SIG-M5 treated with dmso at 0.1 percent for 504 hours (cell line): ENCODE measurements around the gene ICE1.
"Not testable (repeated sequence)": the region's sequence is repeated elsewhere in the genome, so short reads cannot be mapped to it uniquely, and the experiment has no call there.

Source experiments
- DNase-seq: peaks from one replicate; lab custom pipeline; 2025; ENCODE audit not compliant: unreplicated experiment; lab: John Stamatoyannopoulos, UW

Gene ICE1

DNA sequence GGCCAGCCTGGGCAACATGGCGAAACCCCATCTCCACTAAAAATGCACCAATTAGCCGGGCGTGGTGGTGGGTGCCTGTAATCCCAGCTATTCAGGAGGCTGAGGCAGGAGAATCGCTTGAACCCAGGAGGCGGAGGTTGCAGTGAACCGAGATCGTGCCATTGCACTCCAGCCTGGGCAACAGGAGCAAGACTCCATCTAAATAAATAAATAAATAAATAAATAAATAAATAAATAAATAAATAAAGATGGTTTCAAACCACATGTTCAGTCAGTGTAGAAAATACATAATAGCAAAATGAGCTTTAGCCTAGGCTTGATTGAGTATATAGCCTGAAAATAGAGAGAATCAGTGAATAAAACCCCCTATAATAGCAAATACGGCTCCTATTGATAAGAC, 27.4 kb upstream of the ICE1 start:
- DNase-seq: not testable (repeated sequence)

DNA sequence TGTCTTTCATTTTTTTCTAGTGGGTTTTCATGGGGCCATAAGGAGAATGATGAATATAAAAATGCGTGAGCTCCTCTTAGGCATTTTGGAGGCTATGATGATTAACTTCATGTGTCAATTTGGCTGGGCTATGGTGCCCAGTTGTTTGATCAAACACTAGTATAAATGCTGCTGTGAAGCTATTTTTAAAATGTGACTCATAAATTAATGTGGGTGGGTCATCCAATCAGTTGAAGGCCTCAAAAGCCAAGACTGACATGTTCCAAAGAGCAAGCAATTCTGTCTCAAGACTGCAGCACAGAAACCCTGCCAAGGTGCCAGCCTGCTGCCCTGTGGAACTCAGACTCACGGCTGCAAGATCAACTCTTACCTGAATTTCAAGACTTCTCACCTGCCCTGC, 24.4 kb upstream of the ICE1 start:
- DNase-seq: no peak

DNA sequence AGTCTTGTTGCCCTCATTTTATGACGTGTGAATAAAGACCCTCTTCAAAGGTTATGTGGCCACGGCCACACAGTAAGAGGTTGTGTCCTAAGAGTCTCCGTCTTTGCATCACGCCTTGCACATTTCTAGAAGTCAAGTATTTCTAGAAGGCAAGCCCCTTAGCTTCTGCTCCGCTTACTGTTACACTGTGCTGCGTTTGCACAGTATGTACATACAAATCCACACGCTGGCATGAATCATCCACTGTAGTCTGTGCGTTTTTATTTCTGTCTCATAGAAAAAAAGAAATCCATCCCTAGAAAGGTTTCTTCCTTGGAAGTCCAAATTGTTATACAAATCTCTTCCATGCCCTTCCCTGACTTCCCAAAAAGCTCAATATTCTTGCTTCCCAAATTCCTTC, 21.4 kb upstream of the ICE1 start:
- no peak for DNase-seq

- DNase-seq: no peak
These were observed 18.7 kb upstream of the ICE1 start for GRCh38 chr5:5403741-5404140.

- no peak for DNase-seq
These were observed 18.1 kb upstream of the ICE1 start for GRCh38 chr5:5404381-5404780.

GRCh38 chr5:5405441-5405840, 17.0 kb upstream of the ICE1 start:
- no peak for DNase-seq

DNA sequence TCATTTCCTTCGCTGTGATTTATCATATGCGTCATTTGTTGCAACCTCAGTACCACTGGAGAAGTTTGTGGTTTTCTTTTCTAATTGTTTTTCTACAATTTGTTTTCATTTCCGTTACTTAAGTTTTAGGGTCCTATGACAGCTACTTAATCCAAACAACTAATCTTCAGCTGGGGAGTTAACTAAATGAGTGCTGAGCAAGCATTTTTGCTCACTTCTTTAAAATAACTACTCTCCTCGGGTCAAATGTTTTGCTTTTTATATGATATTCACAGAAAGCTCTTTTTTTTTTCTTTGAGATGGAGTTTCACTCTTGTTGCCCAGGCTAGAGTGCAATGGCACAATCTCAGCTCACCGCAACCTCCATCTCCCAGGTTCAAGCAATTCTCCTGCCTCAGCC, 14.6 kb upstream of the ICE1 start:
- DNase-seq: no peak

DNA sequence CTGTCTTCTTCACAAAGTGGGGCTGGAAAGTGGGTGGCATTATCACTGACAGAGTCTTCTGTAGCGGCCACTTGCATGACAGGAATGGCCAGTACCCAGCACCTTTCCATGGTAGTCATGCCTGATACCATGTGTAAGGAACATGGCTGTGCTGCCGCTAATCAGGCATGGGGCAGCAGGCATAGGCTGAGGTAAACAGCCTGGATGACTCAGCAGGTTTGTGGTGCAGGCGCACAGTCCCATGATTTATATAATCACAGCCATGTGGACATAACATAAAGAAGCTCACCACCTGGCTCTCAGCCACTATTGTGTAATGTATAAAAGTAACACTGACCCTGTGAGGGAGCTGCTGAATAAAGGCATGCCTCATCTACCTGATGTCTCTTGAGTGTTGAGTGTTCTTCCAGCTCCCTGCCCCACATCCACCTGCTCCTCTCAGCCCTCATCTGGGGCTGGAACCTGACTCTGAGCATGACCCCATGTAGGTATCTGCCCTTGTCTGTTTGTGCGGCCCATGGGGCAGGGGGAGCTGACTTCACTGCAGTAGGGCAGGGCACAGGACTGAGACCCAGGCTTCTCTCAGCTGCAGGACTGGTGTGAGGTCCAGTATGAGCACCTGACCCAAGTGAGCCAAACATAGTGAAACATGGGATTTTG, 13.2 kb upstream of the ICE1 start:
- no peak for DNase-seq

DNA sequence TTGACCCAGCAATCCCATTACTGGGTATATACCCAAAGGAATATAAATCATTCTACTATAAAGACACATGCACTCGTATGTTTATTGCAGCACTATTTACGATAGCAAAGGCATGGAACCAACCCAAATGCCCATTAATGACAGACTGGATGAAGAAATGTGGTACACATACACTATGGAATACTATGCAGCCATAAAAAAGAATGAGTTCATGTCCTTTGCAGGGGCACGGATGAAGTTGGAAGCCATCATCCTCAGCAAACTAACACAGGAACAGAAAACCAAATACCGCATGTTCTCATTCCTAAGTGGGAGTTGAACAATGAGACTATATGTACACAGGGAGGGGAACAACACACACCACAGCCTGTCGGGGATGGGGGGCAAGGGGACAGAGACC, 8.6 kb upstream of the ICE1 start:
- not testable (repeated sequence) for DNase-seq

- no peak for DNase-seq
These were observed 7.5 kb upstream of the ICE1 start for GRCh38 chr5:5414999-5415398.

DNA sequence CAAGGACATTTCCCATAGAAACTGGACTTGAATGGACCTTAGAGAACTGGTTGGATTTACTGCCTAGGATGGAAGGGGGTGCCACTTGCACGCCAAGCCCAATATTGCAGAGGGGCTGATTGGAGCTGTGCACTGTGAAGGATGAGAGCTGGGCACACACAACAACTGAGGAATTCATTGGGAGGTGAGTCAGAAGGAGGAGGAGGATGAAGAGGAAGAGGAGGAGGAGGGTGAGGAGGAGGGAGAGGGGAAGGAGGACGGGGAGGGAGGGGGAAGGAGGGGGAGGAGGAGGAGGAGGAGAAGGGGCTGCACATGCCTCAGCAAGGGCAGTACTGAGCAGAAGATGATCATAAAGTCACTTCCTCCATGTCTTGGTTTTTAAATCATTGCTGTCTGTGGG, 5.7 kb upstream of the ICE1 start:
- DNase-seq: no peak

GRCh38 chr5:5418006-5418405, 4.5 kb upstream of the ICE1 start:
- no peak for DNase-seq

GRCh38 chr5:5418764-5419163, 3.7 kb upstream of the ICE1 start:
- no peak for DNase-seq

DNA sequence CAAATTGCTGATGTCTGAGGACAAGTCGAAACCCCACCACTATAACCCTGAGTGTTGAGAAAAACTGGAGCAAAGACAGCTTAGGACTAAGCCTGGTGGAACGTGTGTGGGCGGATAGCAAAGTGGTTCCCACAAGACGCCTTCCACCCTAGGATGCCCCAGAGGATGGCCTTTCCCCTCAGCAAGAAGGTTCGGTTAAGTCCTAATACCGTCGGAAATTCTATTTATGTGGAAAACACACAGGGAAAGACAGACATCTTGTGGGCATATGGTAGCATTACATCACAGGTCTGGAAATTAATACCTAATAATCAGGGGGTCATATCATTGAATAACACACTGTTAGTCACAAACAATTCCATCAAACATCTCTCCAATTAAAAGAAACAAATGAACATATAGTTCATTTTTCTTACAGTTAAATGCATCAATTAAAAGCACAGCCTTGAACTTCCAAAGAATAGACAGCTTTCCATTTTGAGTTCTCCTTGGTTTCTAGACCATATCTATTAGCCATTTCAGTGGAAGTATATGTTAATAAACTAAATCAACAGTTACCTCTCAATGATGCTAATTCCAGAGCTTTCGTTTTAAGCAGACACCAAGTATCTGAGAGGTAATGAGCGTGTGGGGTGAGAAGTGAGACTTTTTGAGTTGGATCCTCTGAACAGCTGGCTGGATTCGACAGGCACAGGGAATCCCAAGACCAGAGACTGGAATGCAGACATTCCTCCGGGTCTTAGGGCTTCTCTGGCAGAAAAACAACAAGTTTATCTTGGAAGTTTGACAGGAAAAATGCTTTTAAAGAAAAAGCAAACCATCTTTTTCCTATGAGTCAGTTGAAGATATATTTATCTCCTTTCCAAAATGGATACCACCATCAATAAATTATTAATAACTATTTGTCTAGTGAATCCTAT, 2.9 kb upstream of the ICE1 start:
- DNase-seq: peak; percentile 25

- DNase-seq: no peak
These were observed 2.2 kb upstream of the ICE1 start for GRCh38 chr5:5420251-5420650.

DNA sequence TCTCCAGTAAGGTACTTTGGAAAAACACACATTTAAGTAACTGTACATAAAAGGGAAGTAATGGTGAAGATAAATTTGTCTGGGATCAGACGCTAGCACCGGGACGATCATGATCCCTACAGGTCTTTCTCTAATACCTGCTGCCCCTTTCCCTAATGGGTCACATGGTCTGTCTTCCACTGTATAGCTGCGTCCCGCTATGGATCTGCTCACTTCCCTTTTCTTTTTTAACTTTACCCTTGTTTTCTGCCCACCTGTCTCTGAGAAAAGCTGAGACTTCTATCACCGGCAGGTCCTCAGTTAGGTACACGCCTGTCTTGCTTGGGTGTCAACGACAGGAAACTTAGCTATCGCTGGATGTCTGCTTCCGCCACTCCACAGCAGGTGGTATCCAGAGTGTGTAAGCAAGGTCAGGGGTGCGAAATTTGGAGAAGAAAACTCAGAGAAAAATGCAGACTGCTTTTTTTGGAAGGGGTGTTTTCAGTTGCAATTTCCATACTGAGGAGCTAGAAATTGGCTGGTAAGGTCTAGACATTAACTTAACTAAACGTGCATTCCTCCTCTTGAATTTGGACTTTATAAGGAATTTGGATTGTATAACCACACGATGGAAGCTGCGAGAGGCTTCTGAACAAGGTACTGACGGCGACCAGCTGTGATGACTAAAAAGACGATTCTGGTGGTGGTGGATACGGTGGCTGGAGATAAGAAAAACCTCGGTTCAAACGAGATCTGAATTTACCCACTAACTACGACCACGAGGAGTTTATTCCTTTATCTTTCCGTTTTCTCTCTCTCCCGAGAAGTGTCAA, 1.1 kb upstream of the ICE1 start:
- DNase-seq: peak; percentile 21

DNA sequence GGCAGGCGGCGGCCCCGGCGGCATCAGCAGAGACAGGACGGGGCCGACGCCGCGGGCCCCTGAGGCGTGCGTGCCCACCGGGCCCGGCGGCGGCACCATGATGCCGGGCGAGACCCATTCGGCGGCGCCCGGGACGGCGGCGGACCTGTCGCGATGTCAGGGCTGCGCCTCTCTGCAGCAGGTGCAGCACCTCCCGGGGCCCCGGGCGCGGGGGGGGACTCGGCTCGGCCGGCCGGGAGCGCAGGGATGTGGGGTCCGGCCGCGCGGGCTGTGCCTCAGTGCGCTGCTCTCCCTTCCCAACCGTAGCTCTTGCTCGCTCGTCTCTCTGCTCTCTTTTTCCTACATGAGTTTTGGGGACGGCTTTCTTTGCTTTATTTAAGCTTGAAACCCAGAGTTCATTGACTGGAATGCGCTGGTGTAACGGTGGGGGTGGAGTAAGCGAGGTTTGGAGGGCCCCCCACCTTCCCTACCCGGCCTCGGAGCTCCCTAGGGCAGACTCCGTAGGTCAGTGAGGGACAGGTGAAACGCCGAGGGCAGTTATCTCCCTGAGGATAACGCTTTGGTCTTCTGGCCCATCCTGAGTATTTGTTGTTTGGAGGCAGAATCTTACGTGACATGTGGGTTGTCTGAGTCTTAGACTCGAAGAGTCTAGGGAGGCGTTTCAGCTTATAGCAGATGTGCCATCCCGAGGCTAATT, 490 bp downstream of the ICE1 start:
- no peak for DNase-seq

DNA sequence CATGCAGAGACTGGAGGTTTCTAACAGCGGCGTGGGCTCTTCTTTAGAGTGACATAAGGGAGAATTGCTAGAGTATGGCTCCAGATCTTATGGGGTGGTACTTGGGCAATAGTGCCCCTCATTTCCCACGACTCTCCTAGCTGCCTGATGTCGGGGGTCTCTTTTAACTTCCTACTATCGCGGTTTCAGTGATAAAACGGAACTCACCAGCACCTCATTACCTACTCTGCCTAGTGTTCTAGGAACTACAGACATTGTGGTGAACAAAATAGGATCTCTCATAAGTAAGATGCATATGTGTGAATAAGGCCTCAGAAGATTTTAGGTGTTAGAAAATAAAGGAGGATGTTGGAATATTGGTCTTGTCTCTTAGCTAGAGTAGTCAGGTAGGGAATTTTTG, 1.1 kb downstream of the ICE1 start:
- DNase-seq: peak; percentile 22

GRCh38 chr5:5424736-5425135, 2.3 kb downstream of the ICE1 start:
- no peak for DNase-seq

- DNase-seq: no peak
These were observed 7.7 kb downstream of the ICE1 start for GRCh38 chr5:5430136-5430535.
